ENCODE results near the gene SPAST. TPM values are rescaled to one million over a fixed set of nuclear protein-coding genes. Genes with fewer than 3 reads are reported as not detected.
"Not testable (repeated sequence)": the region's sequence is repeated elsewhere in the genome, so short reads cannot be mapped to it uniquely, and the experiment has no call there.

Gene SPAST
- total RNA-seq, 4 donors from 2014 or later: 17.5 to 24.2 (median 20.1) TPM

GRCh38 chr2:32051836-32052439, 11.4 kb upstream of the SPAST start:
- Histone ChIP-seq H3K36me3 (no peaks in the 10 kb centered on the region), H3K27me3 (no peaks in the 10 kb centered on the region), H3K4me3 (no peak overlapping the region), H3K4me1 (no peaks in the 10 kb centered on the region), H3K9me3 (no peaks in the 10 kb centered on the region), H3K27ac (no peak overlapping the region)
- DNase-seq (ENCODE audit: low spot score in 2 of 2): no peak
- TF ChIP-seq POLR2A (IDR thresholded peaks at IDR 0.05) (no peak), POLR2AphosphoS5 (IDR thresholded peaks at IDR 0.05) (no peak), EP300 (IDR thresholded peaks at IDR 0.05) (no peak), CTCF (IDR thresholded peaks at IDR 0.05) (no peak)
- 97% methylated on average over 11 of the region's 11 CpGs for WGBS

GRCh38 chr2:32054583-32054982, 8.8 kb upstream of the SPAST start:
- not testable (repeated sequence) for H3K27ac ChIP-seq; DNase-seq (ENCODE audit: low spot score in 2 of 2); H3K9me3 ChIP-seq; H3K27me3 ChIP-seq; H3K4me3 ChIP-seq; H3K36me3 ChIP-seq; H3K4me1 ChIP-seq
- 62% methylated on average over 3 of the region's 3 CpGs for WGBS

GRCh38 chr2:32058130-32058529, 5.2 kb upstream of the SPAST start:
- H3K9me3 ChIP-seq: no peaks in the 10 kb centered on the region
- TF ChIP-seq POLR2AphosphoS5 (IDR thresholded peaks at IDR 0.05) (no peak), POLR2A (IDR thresholded peaks at IDR 0.05) (no peak), CTCF (IDR thresholded peaks at IDR 0.05) (no peak), EP300 (IDR thresholded peaks at IDR 0.05) (no peak)
- no peak overlapping the region for H3K4me3 ChIP-seq
- no peak for DNase-seq (ENCODE audit: low spot score in 2 of 2)
- no peak overlapping the region for H3K27ac ChIP-seq
- 94% methylated on average over 2 of the region's 2 CpGs for WGBS
- H3K36me3 ChIP-seq: no peaks in the 10 kb centered on the region
- H3K4me1 ChIP-seq: peaks cover 7% of the 10 kb centered on the region
- H3K27me3 ChIP-seq: no peaks in the 10 kb centered on the region

- Histone ChIP-seq H3K4me3 (no peak overlapping the region), H3K9me3 (no peaks in the 10 kb centered on the region), H3K4me1 (peaks cover 18% of the 10 kb centered on the region), H3K27me3 (no peaks in the 10 kb centered on the region), H3K36me3 (no peaks in the 10 kb centered on the region), H3K27ac (no peak overlapping the region)
- no peak for DNase-seq (ENCODE audit: low spot score in 2 of 2)
- TF ChIP-seq EP300 (IDR thresholded peaks at IDR 0.05): no peak
- no peak for TF ChIP-seq CTCF (IDR thresholded peaks at IDR 0.05)
- TF ChIP-seq POLR2A (IDR thresholded peaks at IDR 0.05): no peak
- no peak for TF ChIP-seq POLR2AphosphoS5 (IDR thresholded peaks at IDR 0.05)
- WGBS: 94% methylated on average over 2 of the region's 2 CpGs
These were observed 3.1 kb upstream of the SPAST start for GRCh38 chr2:32060266-32060665.

- H3K4me1 ChIP-seq: peaks cover 27% of the 10 kb centered on the region
- no peaks in the 10 kb centered on the region for H3K36me3 ChIP-seq
- no peak overlapping the region for H3K27ac ChIP-seq
- WGBS: 96% methylated on average over 8 of the region's 8 CpGs
- TF ChIP-seq CTCF (IDR thresholded peaks at IDR 0.05) (no peak), POLR2AphosphoS5 (IDR thresholded peaks at IDR 0.05) (no peak), EP300 (IDR thresholded peaks at IDR 0.05) (no peak), POLR2A (IDR thresholded peaks at IDR 0.05) (no peak)
- H3K27me3 ChIP-seq: no peaks in the 10 kb centered on the region
- H3K9me3 ChIP-seq: no peaks in the 10 kb centered on the region
- DNase-seq (ENCODE audit: low spot score in 2 of 2): no peak
- H3K4me3 ChIP-seq: no peak overlapping the region
These were observed 1.9 kb upstream of the SPAST start for GRCh38 chr2:32061430-32061829.

All from suprapubic skin (tissue), 4 donors.